ENCODE data around the gene PAM. TPM values are rescaled to one million over a fixed set of nuclear protein-coding genes. Genes with fewer than 3 reads are reported as not detected.
"Not testable (repeated sequence)": the region's sequence is repeated elsewhere in the genome, so short reads cannot be mapped to it uniquely, and the experiment has no call there.

The PAM gene
- total RNA-seq, 5 donors from 2014 or later (not counting 1 experiment from before 2014, with no cell fraction given): 17.5 to 29.2 (median 23.3) TPM

DNA sequence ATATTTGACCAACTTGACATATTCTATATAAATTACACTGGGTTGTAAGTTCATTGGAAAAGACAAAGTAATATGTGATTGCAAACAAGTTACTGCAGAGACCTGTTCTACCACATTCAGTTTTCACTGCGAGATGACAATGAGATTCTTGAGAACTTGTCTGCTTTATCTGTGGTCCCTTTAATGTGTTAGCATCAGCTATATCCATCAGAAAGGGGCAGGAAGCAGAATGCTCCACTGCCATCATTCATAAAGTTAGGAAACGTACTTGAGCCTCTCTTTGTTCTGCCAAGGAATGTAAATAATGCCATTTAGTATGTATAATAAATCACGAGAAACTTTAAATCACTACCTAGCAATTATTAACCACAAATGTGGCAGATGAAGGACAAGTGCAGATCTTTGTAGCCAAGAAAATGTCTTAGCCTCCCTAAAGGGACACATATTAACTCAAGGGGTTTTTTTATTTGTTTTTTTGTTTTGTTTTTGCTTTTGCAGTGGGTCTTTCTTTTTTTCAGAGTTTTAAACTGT lies 305.4 kb downstream of the PAM start:
- Mint-ChIP-seq H3K27ac (no peak overlapping the region), H3K4me3 (no peak overlapping the region), H3K4me1 (peaks cover 0 to 2% (median 0%) of the 10 kb centered on the region in 3 donors), H3K36me3 (no peaks in the 10 kb centered on the region), H3K27me3 (no peaks in the 10 kb centered on the region), H3K9me3 (peaks cover 0 to 3% (median 3%) of the 10 kb centered on the region in 3 donors)
- ChIA-PET CTCF (no interaction called here), POLR2A (no interaction called here)
- no peaks in the 10 kb centered on the region for H3K9me3 ChIP-seq
- no CpG with 5 or more reads among the region's 3 CpGs for WGBS (ENCODE audit: insufficient coverage)
- no peak overlapping the region for H3K4me3 ChIP-seq (ENCODE audit: control insufficient read depth in 1 of 2, extremely low read depth in 1 of 2, low read length in 1 of 2)
- DNase-seq (no peak), ATAC-seq (replicated peaks in 1 of 4) (no peak)
- no peaks in the 10 kb centered on the region for H3K4me1 ChIP-seq (ENCODE audit: control insufficient read depth in 1 of 2, extremely low read depth in 1 of 2, insufficient read depth in 2 of 2, low read length in 2 of 2)
- H3K36me3 ChIP-seq (ENCODE audit: control insufficient read depth in 2 of 2, extremely low read depth in 1 of 2, insufficient read depth in 1 of 2, low read length in 1 of 2): no peaks in the 10 kb centered on the region
- H3K27ac ChIP-seq (ENCODE audit: low read length): no peak overlapping the region
- no peaks in the 10 kb centered on the region for H3K27me3 ChIP-seq (replicated peaks in 1 of 2; ENCODE audit: control insufficient read depth in 2 of 2, extremely low read depth in 1 of 2, insufficient read depth in 2 of 2, low read length in 1 of 2)

DNA sequence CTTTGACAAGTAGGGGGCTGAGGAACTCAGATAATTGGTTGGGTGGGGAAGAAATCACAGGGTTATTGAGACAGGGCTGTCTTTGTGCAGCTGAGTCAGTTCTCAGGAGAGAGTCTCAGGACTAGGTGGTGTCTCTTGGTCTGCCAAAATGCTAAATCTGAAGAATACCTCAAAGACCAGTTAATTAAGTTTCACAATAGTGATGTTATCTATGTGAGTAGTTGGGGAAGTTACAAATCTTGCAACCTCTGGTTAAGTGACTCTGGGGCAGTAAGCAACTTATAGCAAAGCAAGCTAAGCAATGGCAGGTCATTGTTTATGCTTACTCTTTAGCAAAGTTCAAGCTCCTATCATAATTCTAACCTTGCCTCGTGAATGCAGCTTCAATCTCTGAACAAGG lies 311.2 kb downstream of the PAM start:
- Mint-ChIP-seq H3K27ac (no peak overlapping the region), H3K4me3 (no peak overlapping the region), H3K27me3 (no peaks in the 10 kb centered on the region), H3K4me1 (no peaks in the 10 kb centered on the region), H3K36me3 (no peaks in the 10 kb centered on the region), H3K9me3 (no peaks in the 10 kb centered on the region)
- Histone ChIP-seq H3K4me3 (ENCODE audit: control insufficient read depth in 1 of 2, extremely low read depth in 1 of 2, low read length in 1 of 2) (no peak overlapping the region), H3K27ac (ENCODE audit: low read length) (no peak overlapping the region), H3K27me3 (replicated peaks in 1 of 2; ENCODE audit: control insufficient read depth in 2 of 2, extremely low read depth in 1 of 2, insufficient read depth in 2 of 2, low read length in 1 of 2) (no peaks in the 10 kb centered on the region), H3K9me3 (no peaks in the 10 kb centered on the region), H3K36me3 (ENCODE audit: control insufficient read depth in 2 of 2, extremely low read depth in 1 of 2, insufficient read depth in 1 of 2, low read length in 1 of 2) (no peaks in the 10 kb centered on the region), H3K4me1 (ENCODE audit: control insufficient read depth in 1 of 2, extremely low read depth in 1 of 2, insufficient read depth in 2 of 2, low read length in 2 of 2) (no peaks in the 10 kb centered on the region)
- ChIA-PET CTCF (no interaction called here), POLR2A (no interaction called here)
- no CpG with 5 or more reads among the region's 1 CpG for WGBS (ENCODE audit: insufficient coverage)
- DNase-seq (no peak), ATAC-seq (replicated peaks in 1 of 4) (no peak)

DNA sequence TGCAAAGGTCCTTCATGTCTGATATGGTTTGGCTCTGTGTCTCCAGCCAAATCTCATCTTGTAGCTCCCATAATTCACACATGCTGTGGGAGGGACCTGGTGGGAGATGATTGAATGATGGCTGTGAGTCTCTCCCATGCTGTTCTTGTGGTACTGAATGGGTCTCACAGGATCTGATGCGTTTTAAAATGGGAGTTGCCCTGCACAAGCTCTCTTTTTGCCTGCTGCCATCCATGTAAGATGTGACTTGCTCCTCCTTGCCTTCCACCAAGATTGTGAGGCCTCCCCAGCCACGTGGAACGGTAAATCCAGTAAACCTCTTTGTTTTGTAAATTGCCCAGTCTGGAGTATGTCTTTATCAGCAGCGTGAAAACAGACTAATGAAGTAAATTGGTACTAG lies 318.4 kb downstream of the PAM start:
- H3K36me3 ChIP-seq (ENCODE audit: control insufficient read depth in 2 of 2, extremely low read depth in 1 of 2, insufficient read depth in 1 of 2, low read length in 1 of 2); H3K4me1 Mint-ChIP-seq; H3K4me3 Mint-ChIP-seq; H3K4me1 ChIP-seq (ENCODE audit: control insufficient read depth in 1 of 2, extremely low read depth in 1 of 2, insufficient read depth in 2 of 2, low read length in 2 of 2); CTCF ChIA-PET; H3K27ac ChIP-seq (ENCODE audit: low read length); H3K27me3 Mint-ChIP-seq; H3K27ac Mint-ChIP-seq; H3K4me3 ChIP-seq (ENCODE audit: control insufficient read depth in 1 of 2, extremely low read depth in 1 of 2, low read length in 1 of 2); H3K36me3 Mint-ChIP-seq; H3K27me3 ChIP-seq (replicated peaks in 1 of 2; ENCODE audit: control insufficient read depth in 2 of 2, extremely low read depth in 1 of 2, insufficient read depth in 2 of 2, low read length in 1 of 2); ATAC-seq (replicated peaks in 1 of 4); DNase-seq; POLR2A ChIA-PET; H3K9me3 ChIP-seq: not testable (repeated sequence)
- WGBS (ENCODE audit: insufficient coverage): 100% methylated on average over 1 of the region's 4 CpGs
- H3K9me3 Mint-ChIP-seq: peaks cover 32 to 46% (median 43%) of the 10 kb centered on the region in 3 donors

DNA sequence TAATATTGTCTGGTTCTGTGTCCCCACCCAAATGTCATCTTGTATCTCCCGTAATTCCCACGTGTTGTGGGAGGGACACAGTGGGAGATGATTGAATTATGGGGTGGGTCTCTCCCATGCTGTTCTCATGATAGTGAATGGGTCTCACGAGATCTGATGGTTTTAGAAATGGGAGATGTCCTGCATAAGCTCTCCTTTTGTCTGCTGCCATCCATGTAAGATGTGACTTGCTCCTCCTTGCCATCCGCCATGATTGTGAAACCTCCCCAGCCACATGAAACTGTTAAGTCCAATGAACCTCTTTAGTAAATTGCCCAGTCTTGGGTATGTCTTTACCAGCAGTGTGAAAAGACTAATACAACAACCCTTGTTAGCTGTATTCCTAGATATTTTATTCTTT lies 320.3 kb downstream of the PAM start:
- DNase-seq (no peak), ATAC-seq (replicated peaks in 1 of 4) (no peak)
- WGBS (ENCODE audit: insufficient coverage): 100% methylated on average over 1 of the region's 4 CpGs
- Histone ChIP-seq H3K9me3 (peaks cover 2% of the 10 kb centered on the region), H3K27me3 (replicated peaks in 1 of 2; ENCODE audit: control insufficient read depth in 2 of 2, extremely low read depth in 1 of 2, insufficient read depth in 2 of 2, low read length in 1 of 2) (no peaks in the 10 kb centered on the region), H3K36me3 (ENCODE audit: control insufficient read depth in 2 of 2, extremely low read depth in 1 of 2, insufficient read depth in 1 of 2, low read length in 1 of 2) (no peaks in the 10 kb centered on the region), H3K4me1 (ENCODE audit: control insufficient read depth in 1 of 2, extremely low read depth in 1 of 2, insufficient read depth in 2 of 2, low read length in 2 of 2) (no peaks in the 10 kb centered on the region), H3K4me3 (ENCODE audit: control insufficient read depth in 1 of 2, extremely low read depth in 1 of 2, low read length in 1 of 2) (no peak overlapping the region), H3K27ac (ENCODE audit: low read length) (no peak overlapping the region)
- H3K9me3 Mint-ChIP-seq: peaks cover 39 to 54% (median 52%) of the 10 kb centered on the region in 3 donors
- H3K27me3 Mint-ChIP-seq: no peaks in the 10 kb centered on the region
- H3K27ac Mint-ChIP-seq: no peak overlapping the region
- no peak overlapping the region for H3K4me3 Mint-ChIP-seq
- H3K36me3 Mint-ChIP-seq: peaks cover 4% of the 10 kb centered on the region
- ChIA-PET POLR2A (no interaction called here), CTCF (no interaction called here)
- no peaks in the 10 kb centered on the region for H3K4me1 Mint-ChIP-seq

Data from T-cell (primary cell).